UCSD-AML1 (cell line): ENCODE data around the gene DLX3.

ENCODE experiments used
- DNase-seq: peaks from one replicate; lab custom pipeline; 2025; ENCODE audit not compliant: unreplicated experiment; lab: John Stamatoyannopoulos, UW

Gene DLX3

DNA sequence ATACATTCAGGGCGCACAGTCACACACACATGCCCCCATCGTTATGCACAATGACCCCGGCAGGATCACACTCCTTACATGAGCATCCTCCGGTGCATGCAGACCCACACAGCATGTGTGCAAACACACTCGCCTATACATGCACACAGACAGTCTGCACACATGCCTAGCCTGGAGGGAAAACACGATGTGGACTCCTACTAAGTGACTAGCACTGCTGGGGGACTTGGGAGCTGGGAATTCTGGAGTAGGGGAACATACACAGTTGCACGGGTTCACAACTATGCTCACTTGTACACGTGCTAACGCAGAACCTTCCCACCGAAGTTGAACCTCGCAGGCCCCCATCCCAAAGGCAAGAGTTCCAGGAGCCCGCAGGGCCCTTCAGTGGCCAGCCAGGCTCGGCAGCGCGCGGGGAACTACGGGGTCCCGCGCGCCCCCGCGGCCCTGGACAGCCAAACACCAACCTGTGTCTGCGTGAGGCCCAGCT is 2.0 kb downstream of the DLX3 start:
- DNase-seq, result no peak

DNA sequence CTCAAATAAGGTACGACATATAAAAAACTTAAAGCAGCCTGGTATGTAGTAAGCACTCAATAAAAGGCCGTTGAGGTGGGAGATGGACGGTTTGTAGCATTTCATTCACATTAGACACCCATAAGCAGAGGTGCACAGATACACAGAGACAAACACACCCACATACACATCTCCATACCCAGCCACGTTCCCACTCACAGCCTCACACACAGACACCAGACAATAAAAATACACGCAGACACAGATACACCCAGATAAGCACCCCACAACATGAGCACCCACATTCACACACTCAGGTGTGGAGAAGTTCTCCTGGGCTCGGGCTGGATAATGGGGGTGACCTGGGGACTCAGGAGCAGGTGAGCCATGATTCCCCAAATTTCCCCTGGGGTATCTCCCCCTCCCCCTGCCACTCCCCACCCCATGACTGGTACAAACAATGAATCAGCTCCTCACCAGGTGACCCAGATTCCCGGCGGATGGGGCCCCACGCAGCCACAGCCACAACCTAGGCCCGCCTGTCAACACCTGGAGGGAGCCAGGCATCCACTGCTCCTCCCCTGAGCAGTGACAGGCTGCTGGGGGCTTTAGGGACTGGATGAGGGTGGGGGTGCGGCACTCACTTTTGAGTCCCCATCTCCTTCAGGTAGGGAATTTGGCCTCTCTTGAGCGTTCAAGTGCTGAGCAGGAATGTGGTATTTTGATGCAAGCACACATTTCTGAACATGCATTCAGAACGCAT is 2.7 kb downstream of the DLX3 start:
- no peak for DNase-seq

DNA sequence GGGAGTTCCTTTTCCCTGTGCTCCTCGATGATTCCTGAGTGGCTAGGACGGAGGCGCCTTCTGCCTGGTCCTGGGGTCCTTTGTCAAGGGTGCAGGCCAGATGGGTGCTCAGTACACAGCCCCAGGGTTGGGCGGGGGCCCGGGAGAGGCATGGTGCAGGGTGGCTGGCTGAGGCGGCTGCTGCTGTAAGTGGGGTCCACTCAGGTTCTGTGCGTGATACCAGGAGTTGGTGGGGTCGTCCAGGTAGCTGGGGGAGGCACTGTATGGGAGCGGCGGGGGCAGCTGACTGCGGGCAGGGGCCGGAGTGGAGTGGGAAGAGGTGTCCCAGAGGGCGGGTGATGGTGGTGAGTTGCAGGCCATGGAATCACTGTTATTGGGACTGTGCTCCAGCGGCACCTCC is 3.6 kb downstream of the DLX3 start:
- DNase-seq, result no peak

DNA sequence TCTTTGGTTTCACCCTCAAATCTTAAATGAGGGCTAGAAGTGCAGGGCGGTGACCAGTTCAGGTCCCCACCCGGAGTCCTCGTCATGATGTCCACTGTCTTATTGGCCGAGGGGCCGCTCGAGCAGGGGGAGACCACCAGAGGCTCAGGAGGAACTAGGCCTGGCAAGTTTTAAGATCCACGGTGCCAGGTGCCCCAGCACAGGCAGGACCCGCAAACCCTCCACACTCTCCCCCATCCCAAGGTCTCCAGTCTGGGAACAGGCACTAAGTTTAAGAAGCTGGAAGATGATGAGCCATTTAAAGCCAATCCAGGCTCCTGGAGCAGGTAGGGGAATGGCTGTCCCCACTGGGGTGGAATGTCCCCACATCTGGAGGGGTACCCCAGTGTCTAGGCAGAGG is 4.1 kb downstream of the DLX3 start:
- DNase-seq, result no peak

DNA sequence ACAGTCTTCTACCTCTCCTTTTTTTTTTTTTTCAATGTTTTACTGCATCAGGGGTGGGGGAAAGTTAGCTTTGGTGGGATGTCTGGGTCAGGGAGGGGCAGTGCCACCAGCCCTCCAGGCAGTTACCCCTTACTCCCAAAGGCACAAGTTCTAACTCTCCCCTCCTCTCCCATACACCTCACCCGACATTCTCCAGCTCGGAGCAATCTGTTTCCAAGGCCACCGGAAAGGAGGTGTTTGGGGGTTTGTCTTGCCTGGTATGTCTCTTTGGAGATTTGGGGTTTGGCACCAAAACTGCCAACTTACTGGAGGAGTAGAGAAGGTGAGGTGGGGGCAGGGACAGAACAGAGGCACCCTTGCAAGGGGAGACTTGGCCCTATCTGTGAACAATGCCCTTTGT is 4.7 kb downstream of the DLX3 start:
- no peak for DNase-seq

DNA sequence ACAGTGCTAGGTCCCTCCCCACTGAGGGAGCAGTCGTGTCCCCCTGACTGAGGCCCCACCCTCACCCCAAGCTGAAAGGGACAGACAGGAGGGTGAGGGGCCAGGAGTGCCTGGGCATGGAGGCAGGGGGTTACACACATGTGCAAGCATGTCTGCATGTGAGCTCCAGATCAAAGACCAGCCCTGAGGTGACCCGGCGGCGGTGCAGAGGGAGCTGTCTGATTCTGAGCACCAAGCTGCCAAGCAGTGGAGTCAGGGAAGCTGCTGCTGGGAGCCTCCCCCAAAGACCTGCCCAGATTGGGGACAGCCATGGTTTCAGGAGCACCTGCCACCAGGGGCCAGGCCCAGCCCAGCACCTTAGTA is 5.5 kb downstream of the DLX3 start:
- DNase-seq, result no peak

DNA sequence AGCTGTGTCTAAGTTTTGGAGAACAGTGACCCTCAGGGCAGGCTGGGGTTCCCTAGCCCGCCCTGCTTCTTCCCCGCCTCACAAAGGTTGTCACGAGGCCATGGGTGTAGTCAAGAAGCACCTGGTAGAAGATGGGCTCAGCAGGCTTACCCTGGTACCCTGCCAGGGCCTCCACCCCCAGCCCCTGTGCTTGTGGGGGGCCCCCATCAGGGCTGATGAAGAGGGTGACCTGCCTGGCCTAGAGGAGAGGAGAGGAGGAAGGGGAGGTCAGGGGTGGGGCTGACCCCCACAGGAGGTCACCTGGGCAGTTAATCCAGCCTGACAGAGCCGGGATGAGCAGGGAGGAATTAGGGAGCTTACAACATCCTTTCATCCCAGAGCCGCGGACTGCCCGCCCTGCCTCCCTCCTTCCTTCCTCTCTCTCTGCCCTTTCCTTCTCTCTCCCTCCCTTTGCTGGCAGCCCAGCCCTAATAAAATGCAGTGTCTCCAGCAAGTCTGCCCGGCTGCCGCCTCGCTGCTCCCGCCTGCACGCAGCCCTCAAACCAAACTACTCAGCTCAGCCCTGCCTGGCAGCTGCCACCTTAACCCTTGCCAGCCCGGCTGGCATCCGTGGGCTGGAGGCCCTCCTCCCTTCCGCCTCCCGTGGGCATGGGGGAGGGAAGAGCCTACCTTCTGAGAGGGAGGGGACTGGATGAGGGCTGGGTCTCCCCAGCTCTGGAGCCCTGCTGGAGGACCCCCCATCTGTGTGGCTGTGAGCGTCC is 7.2 kb downstream of the DLX3 start:
- peak; percentile 39 for DNase-seq

DNA sequence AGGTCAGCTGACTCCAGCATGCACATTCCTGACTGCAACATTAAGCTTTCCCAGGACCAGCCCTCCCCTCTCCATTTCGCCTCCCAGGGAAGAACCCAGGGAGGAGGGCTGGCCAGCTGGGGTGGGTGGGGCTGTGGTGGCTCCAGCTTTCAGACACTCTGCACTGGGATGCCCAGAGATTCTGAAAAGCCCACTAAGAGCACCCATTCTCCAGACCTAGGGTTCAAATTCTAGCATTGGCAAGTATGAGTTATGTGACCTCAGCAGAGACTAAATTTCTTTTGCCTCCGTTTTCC is 7.8 kb downstream of the DLX3 start:
- no peak for DNase-seq

DNA sequence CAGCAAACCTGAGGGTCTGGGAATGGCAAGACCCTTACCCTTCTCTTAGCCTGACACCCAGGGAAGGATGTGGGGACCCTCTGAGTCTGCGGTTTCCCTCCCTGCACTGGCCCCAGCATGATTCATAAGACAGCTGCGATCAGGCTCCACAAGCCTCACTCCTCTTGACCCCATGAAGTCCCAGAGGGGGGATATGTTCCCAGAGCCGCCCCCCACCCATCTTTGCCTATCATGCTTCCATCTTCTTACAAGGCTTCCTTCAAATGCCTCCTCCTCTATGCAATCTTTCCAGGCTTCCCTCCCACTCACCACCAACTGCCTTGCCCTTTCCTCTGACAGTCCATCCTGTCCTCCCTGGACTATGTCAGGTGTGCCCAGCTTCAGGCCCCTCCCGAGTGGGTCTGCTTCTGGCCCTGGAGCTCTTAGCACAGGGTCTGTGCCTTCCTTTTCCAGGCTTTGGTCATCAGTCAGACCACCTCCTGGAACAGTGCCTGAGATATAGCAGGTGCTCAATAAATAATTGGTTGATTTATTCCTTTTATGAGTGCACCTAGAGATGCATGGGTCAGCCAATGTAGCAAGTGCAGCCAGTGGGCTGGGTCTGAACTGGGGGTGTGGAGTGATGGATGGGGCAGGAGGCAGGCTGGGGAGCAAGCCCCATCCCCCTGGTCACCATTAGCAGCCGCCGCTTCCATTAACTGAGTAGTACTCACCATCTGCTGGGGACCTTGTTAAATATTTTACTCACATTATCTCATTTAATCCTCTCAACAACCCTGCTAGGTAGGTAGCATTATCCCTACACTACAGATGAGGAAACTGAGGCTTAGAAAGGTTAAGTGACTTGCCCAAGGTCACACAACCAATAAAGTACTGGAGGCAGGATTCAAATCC is 8.4 kb downstream of the DLX3 start:
- no peak for DNase-seq

DNA sequence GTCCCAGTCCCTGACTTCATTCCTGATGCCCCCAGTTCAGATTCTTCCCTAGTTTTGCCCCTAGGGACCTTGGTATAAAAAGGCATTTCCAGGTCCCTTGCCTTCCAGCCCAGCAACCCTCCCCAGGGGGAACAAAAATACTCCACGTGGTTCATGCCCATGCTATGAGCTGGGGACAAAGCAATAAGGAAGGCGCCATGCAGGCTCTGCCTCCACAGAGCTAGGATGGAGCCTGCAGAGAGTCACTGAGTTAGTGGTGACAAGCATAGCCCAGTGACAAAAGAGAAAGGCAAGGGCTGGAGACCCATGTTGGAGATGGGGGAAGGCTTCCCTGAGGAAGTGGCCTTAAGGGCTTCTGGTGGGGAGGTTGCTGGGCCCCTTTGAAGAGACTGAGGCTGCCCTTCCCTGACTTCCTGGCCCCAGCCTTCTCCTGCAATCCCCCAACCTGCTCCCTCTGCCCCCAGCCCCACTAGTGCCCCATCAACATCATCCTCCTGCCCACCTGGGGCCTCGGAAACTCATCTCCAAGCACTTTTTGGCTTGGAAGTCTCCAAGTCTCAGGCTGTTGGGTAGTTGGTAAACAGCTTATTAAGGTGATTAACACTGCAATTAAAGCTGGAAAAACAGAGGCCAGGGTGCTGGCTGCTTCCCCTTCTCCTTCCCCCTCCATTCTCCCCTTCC is 9.6 kb downstream of the DLX3 start:
- no peak for DNase-seq

DNA sequence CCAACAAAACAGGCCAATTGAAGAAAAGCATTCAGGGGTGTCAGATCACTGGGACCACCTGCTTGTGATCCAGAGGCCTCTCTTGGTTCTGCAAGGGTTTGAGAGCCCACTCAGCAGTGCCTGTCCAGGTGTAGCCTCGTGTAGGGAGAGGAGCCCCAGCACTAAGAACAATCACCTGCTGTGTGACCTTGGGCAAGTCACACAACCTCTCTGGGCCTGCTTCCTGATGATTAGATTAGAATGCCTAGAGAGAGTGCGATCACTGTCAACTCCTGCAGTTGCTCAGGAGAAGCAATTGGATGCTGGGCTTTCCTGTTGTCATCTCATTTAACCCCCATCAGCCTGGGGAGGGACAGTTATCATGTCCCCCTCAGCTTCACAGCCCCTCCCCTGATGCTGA is 10.2 kb downstream of the DLX3 start:
- no peak for DNase-seq

DNA sequence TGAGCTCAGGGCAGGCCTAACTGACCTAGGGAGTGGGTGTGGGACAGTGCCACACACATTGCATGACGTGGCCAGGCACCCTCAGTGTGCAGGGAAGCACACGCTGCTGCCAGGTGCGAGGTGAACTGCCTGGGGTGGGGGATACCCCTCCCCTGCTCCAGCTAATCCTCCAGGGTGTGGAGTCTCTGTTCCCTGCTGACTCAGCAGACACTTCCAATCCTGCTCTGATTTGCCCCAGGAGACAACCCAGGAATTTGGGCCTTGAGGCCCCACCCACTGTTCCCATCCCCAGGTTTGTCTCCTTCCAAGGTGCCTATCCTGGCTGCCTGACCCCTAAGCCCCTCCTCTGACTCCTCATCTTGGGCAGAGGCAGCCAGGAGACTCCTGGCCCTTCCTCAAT is 10.7 kb downstream of the DLX3 start:
- DNase-seq, result no peak

DNA sequence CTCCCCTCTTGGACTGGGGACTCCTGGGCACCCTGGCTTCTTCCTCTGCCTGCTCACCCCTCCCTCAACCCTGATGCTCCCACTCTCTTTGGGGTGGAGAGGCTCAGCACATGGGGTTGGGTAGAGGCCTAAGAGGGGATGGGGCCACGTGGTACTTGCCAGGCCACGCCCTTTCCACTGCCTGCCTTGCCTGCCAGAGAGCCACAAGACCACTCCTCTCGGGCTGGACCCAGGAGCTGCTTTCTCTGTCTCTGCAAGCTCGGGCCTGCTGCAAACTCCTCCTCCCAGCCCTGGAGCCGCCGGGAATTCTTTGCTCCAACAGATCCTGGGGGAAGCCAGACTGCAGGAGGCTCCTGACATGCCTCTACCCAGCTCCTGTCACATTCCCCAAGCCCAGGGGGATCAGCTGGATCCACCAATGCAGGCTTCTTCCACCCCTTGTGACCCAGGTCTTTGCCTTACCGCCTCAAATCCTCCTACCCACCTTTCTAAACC is 14.3 kb downstream of the DLX3 start:
- no peak for DNase-seq

DNA sequence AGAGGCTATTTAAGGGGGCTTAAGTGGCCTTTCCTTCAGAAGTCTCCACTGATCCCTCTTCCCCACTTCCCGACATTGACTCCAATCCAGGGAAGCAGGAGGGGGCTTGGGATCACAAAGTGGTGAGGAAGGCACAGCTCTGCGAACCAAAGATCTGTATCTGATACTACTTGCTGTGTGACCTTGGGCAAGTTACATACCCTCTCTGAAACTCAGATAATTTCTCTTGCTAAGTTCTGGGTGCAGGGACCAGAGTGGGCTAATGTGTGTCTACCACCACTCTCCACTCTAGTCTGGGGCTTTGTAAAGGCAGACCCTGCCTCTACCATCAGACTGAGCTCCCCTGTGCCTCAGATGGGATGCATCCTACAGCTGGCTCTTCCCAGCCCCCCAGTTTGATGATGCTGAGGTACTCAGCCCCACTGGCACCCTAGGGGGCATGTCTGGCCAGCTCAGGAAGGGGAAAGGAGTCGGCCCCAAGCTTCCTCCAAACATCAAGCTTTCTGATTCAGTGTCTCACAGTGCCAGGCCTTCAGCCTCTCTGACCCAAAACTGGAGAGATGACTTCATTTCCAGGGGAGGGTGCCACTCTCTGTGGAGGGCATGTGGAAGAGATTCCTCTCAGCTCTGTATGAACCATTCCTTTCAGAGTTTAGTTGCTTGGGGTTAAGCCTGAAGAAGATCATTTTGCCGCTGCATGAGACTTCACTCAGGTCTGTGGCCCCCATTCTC is 15.1 kb downstream of the DLX3 start:
- no peak for DNase-seq

DNA sequence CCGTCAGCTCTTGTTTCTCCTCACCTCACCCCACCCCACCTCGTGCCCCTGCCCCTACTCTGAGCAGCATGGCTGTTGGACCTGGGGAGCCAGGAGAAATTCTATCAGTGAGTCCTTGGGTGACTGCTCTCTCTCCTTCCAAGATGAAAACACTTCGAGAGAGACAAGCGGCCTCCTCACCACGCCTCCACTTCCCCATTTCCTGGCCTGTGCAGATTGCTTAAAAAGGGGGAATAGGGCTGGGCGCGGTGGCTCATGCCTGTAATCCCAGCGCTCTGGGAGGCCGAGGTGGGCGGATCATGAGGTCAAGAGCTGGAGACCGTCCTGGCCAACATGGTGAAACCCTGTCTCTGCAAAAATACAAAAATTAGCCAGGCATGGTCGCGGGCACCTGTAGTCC is 16.5 kb downstream of the DLX3 start:
- no peak for DNase-seq

DNA sequence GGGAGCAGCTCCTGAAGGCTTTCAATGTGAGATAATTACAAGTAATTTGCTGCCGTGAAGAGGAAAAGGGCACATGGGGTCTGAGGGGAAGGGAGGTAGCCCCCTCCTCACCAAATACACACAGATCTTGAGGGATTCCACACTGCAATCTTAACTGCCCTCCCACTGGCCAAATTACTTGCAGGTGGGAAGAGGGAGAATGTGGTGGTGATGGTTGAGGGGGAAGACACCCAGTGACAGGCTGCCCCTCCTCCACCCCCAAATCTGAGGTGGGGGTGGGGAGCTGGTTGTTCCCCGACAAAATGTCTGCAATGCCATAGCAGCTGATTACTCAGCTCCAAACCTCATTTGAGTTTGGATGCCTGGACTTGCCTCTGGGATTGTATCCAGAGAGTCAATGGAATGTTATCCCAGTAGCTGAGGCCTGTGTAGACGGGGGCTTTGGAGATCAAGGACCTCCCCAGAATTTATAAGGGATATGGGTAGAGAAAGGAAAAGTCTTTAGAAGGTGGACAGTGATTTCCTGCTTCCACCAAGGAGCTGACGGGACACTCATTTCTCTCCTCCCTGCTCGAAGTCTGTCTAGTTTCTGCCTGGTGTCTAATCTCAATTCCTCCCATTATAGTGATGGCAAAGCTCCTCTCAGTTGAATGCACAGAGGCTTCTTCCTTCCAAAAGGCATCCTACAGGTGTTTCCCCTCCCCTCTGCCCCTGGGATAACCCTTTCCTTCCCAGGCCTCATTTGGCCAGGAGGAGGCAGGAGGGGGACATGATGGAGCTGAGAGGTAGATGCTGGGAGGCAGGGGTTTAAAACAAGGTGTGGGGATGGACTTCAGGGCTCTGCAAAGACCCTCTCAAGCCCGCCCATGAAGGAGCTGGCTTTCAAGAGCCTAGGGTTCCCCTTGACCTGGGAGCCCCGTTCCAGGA is 17.3 kb downstream of the DLX3 start:
- no peak for DNase-seq

DNA sequence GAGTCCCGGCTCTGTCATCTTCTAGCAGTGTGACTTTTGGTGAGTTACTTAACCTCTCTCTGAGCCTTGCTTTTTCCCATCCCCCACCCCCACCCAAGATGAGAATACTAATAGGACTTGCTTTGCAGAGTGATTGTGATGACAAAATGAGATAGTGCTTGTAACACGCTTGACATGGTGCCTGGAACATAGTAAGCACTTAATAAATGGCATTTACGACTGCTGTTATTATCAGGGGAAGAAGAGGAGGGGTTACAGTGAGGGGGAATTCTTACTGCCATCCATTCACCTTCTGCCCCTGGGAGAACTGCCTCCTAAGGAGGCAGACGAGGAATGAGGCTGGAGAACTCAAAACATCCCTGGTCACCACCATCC is 18.2 kb downstream of the DLX3 start:
- no peak for DNase-seq

DNA sequence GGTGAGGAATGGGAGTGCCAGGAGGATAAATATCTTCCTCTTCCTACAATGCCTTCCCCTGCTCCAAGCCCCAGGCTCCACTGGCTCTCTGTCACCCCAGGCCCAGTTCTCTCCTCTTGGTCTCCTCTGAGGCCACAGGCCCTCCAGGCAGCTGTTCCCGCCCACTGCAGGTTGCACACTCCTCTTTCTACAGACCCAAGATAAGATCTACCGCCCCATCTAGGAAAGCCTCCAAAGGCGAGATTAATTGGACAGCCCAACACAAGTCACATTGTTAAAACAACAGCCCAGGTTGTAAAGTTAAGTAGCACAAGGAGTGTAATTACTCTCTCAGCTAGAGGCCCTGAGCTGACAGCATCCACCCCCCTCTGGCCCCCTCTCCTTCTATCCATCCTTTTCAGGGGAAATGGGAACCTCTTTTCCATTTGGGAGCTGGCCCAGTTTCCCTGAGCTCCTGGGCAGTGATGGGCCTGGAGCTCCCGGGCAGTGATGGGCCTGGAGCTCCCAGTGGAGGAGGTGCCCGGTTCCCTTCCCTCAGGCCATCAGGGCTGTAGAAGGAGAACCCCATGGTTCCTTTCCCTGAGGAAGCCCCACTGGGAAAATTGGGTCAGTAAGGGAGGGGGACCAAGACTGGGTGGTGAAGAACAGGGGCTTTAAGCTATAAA is 18.7 kb downstream of the DLX3 start:
- DNase-seq, result no peak

DNA sequence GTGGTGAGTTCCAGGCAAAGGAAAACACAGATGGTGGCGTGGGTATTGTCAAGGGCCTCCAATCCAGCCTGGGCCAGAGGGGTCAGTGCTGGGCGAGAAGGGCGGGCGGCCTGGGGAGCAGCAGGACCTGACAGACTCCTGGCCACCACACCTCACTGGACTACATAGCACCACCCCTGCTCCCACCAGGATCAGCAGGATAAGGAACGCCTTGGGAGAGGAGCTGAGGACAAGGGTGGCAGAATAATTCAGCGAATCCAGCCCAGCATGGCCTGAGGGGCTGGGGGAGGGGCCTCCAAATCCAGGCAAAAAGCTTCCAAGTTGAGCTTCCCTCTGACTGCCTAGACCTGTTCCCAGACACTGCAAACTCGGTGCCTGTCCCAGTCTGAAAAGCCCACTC is 19.5 kb downstream of the DLX3 start:
- DNase-seq, result no peak
